ENCODE data around the gene SASH1.

SASH1 gene

DNA sequence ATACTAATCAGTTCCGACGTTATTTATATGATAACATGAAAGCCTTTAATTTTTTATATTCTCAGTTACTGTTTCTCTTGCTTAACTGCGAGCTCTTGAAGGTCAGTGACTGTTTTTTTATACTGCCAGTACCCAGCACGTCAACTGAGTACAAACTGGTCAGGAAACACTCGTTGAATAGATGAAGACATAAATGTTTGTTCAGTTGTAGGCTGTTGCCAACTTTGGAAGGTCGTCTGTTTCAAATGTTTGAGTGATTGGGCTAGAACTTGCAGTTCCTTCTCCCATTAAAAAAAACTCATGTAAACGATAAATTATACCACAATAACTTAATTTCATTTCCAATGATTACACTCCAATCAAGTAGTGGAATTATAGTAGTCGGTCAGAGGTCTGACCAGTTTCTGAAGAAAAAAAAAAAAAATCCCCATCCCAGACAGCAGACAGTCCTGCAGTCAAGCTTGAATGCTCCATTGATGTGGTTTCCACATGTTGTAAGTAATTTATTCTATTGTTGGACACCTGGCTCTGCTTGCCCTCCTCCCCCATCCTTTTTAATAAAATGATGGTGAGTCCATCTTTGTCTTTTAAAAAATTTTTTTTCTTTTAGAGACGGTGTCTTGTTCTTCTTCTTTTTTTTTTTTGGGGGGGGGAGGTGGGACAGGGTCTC lies 81.1 kb downstream of the SASH1 start:
- no peaks in the 10 kb centered on the region for H3K27me3 ChIP-seq (ENCODE audit: low read depth, low read length)
- peaks cover 0 to 4% of the 10 kb centered on the region in 2 donors for H3K4me1 ChIP-seq (ENCODE audit: control insufficient read depth in 1 of 2, insufficient read depth in 2 of 2, low read length in 2 of 2)
- H3K27ac ChIP-seq (ENCODE audit: low read length) = no peak overlapping the region
- H3K36me3 ChIP-seq (ENCODE audit: control insufficient read depth in 1 of 2, insufficient read depth in 2 of 2, low read length in 2 of 2) = no peaks in the 10 kb centered on the region
- H3K4me3 ChIP-seq (ENCODE audit: low read depth in 1 of 2, low read length in 2 of 2) = no peak overlapping the region
- no peaks in the 10 kb centered on the region for H3K9me3 ChIP-seq (ENCODE audit: control insufficient read depth in 1 of 2, low read length in 2 of 2)

DNA sequence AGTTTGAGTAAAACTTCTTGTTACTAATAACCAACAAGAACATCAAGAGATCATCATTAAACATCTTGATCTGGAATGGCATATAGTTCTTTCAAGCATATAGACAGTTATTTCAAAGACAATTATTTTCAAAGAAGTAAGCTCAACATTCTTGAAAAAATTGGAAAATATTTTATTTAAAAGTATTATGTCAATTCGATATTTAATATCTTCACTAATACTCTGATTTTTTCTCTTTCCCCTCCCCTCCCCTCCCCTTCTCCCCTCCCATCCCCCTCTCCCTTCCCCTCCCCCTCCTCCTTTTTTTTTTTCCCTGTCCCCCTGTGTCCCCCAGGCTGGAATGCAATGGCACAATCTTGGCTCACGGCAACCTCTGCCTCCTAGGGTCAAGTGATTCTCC lies 82.8 kb downstream of the SASH1 start:
- Histone ChIP-seq H3K27me3 (ENCODE audit: low read depth, low read length) (no peaks in the 10 kb centered on the region), H3K36me3 (ENCODE audit: control insufficient read depth in 1 of 2, insufficient read depth in 2 of 2, low read length in 2 of 2) (no peaks in the 10 kb centered on the region), H3K27ac (ENCODE audit: low read length) (no peak overlapping the region), H3K4me1 (ENCODE audit: control insufficient read depth in 1 of 2, insufficient read depth in 2 of 2, low read length in 2 of 2) (peaks cover 0 to 4% of the 10 kb centered on the region in 2 donors), H3K9me3 (ENCODE audit: control insufficient read depth in 1 of 2, low read length in 2 of 2) (no peaks in the 10 kb centered on the region), H3K4me3 (ENCODE audit: low read depth in 1 of 2, low read length in 2 of 2) (no peak overlapping the region)

DNA sequence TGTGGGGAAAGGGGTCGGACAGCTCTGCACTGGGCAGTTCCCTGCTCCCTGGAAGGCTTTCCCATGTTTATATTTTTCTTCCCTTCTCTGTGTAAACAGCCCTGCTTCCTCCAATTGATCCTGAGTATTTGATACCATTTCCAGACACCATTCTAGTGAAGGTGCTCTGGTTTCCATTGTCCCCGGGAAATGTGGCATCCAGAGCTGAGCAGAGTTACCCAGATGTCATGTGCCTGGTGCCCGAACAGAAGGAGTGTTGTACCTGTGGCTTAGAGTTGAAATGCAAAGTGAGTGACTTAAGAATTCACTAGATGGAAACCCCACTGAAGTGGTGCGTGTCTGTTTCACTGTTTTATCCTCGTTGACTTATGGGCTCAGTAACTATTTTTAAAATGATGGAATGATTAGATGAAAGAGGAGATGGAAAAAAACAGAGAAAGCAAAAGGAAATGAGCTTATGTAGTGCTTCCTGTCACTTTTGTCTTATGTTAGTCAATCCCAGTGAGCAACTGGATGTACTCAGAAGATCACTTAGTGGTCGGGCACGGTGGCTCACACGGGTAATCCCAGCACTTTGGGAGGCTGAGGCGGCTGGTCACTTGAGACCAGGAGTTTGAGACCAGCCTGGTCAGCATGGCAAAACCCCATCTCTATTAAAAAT lies 83.8 kb downstream of the SASH1 start:
- peaks cover 0 to 4% of the 10 kb centered on the region in 2 donors for H3K4me1 ChIP-seq (ENCODE audit: control insufficient read depth in 1 of 2, insufficient read depth in 2 of 2, low read length in 2 of 2)
- H3K27me3 ChIP-seq (ENCODE audit: low read depth, low read length) = no peaks in the 10 kb centered on the region
- no peak overlapping the region for H3K27ac ChIP-seq (ENCODE audit: low read length)
- H3K4me3 ChIP-seq (ENCODE audit: low read depth in 1 of 2, low read length in 2 of 2) = no peak overlapping the region
- no peaks in the 10 kb centered on the region for H3K36me3 ChIP-seq (ENCODE audit: control insufficient read depth in 1 of 2, insufficient read depth in 2 of 2, low read length in 2 of 2)
- no peaks in the 10 kb centered on the region for H3K9me3 ChIP-seq (ENCODE audit: control insufficient read depth in 1 of 2, low read length in 2 of 2)

DNA sequence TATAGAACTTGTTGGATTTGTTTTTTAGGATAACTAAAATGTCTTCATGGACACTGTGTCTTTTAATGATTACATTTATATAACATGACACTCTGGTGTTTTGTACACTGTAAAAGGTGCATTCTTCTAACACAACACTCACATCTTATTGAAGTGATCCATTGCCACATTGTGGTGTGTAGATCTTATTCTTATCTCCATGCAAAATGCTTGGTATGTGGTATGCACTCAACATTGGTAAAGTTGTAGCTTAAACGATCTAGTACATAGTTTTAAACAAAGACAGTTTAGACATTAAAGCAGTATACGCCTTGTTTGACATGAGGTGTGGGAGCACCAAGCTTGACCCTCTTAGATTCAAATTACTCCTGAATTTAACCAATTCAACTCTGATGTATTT lies 84.7 kb downstream of the SASH1 start:
- Histone ChIP-seq H3K4me3 (ENCODE audit: low read depth in 1 of 2, low read length in 2 of 2) (no peak overlapping the region), H3K36me3 (ENCODE audit: control insufficient read depth in 1 of 2, insufficient read depth in 2 of 2, low read length in 2 of 2) (no peaks in the 10 kb centered on the region), H3K27ac (ENCODE audit: low read length) (no peak overlapping the region), H3K9me3 (ENCODE audit: control insufficient read depth in 1 of 2, low read length in 2 of 2) (no peaks in the 10 kb centered on the region), H3K4me1 (ENCODE audit: control insufficient read depth in 1 of 2, insufficient read depth in 2 of 2, low read length in 2 of 2) (peaks cover 0 to 8% of the 10 kb centered on the region in 2 donors), H3K27me3 (ENCODE audit: low read depth, low read length) (no peaks in the 10 kb centered on the region)

DNA sequence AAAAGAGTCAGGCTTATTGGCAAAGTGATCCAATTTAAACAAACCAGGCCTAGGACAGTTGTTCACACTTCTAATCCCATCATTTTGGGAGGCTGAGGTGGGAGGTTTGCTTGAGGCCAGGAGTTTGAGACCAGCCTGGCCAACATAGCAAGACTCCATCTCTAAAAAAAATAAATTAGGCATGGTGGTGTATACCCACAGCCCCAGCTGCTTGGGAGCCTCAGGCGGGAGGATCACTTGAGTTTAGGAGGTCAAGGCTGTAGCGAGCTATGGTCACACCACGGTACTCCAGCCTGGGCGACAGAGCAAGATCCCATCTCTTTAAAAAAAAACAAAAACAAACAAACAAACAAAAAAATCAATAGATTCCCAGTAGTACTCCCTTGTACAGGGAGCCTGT lies 86.8 kb downstream of the SASH1 start:
- Histone ChIP-seq H3K4me1 (ENCODE audit: control insufficient read depth in 1 of 2, insufficient read depth in 2 of 2, low read length in 2 of 2) (peaks cover 0 to 9% of the 10 kb centered on the region in 2 donors), H3K9me3 (ENCODE audit: control insufficient read depth in 1 of 2, low read length in 2 of 2) (no peaks in the 10 kb centered on the region), H3K36me3 (ENCODE audit: control insufficient read depth in 1 of 2, insufficient read depth in 2 of 2, low read length in 2 of 2) (no peaks in the 10 kb centered on the region), H3K4me3 (ENCODE audit: low read depth in 1 of 2, low read length in 2 of 2) (no peak overlapping the region), H3K27ac (ENCODE audit: low read length) (no peak overlapping the region), H3K27me3 (ENCODE audit: low read depth, low read length) (no peaks in the 10 kb centered on the region)

DNA sequence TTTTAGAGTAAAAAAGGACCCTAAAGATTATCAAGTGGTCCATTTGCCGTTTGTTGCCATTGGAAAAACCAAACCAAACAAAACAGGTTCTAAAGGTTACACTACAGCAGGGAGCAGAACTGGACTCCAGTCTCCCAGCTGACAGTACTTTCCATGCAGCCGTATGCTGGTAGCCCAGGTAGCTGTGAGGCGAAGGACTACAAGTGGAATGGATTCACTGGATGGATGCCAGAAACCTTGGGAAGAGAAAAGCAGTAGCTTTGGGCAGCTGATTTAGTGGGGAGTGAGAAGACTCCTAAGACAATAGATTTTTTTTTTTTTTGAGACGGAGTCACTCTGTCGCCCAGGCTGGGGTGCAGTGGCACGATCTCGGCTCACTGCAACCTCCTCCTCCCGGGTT lies 88.3 kb downstream of the SASH1 start:
- Histone ChIP-seq H3K9me3 (ENCODE audit: control insufficient read depth in 1 of 2, low read length in 2 of 2) (no peaks in the 10 kb centered on the region), H3K4me1 (ENCODE audit: control insufficient read depth in 1 of 2, insufficient read depth in 2 of 2, low read length in 2 of 2) (peaks cover 0 to 9% of the 10 kb centered on the region in 2 donors), H3K27ac (ENCODE audit: low read length) (no peak overlapping the region), H3K4me3 (ENCODE audit: low read depth in 1 of 2, low read length in 2 of 2) (no peak overlapping the region), H3K27me3 (ENCODE audit: low read depth, low read length) (no peaks in the 10 kb centered on the region), H3K36me3 (ENCODE audit: control insufficient read depth in 1 of 2, insufficient read depth in 2 of 2, low read length in 2 of 2) (no peaks in the 10 kb centered on the region)

DNA sequence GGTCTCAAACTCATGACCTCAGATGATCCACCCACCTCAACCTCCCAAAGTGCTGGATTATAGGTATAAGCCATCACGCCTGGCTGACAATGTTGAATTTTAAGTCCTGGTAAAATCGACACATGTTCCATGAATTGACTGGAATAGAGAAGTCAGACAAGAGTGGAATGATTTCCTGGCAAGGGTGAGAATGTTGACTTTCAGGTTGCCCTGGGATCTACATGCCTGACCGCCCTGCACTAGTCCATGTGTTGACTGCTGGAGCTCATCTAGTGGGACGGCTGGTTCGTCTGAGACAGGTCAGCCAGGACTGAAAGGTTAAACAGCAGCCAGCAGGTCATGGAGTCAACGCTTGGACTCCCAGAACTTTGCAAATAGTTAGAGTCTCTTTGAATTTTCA lies 88.8 kb downstream of the SASH1 start:
- Histone ChIP-seq H3K27ac (ENCODE audit: low read length) (no peak overlapping the region), H3K27me3 (ENCODE audit: low read depth, low read length) (no peaks in the 10 kb centered on the region), H3K4me1 (ENCODE audit: control insufficient read depth in 1 of 2, insufficient read depth in 2 of 2, low read length in 2 of 2) (peaks cover 0 to 9% of the 10 kb centered on the region in 2 donors), H3K36me3 (ENCODE audit: control insufficient read depth in 1 of 2, insufficient read depth in 2 of 2, low read length in 2 of 2) (no peaks in the 10 kb centered on the region), H3K4me3 (ENCODE audit: low read depth in 1 of 2, low read length in 2 of 2) (no peak overlapping the region), H3K9me3 (ENCODE audit: control insufficient read depth in 1 of 2, low read length in 2 of 2) (no peaks in the 10 kb centered on the region)

DNA sequence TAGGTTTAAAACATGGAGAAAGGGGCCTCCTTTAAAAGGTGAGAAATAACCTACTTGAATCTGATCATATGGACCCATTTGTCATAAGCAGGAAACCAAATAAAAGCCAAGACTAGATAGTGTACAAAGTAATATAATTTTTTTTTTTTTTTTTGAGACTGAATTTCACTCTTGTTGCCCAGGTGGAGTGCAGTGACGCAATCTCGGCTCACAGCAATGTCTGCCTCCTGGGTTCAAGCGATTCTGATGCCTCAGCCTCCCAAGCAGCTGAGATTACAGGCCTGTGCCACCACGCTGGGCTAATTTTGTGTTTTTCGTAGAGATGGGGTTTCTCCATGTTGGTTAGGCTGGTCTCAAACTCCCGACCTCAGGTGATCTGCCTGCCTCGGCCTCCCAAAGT lies 89.2 kb downstream of the SASH1 start:
- no peak overlapping the region for H3K27ac ChIP-seq (ENCODE audit: low read length)

DNA sequence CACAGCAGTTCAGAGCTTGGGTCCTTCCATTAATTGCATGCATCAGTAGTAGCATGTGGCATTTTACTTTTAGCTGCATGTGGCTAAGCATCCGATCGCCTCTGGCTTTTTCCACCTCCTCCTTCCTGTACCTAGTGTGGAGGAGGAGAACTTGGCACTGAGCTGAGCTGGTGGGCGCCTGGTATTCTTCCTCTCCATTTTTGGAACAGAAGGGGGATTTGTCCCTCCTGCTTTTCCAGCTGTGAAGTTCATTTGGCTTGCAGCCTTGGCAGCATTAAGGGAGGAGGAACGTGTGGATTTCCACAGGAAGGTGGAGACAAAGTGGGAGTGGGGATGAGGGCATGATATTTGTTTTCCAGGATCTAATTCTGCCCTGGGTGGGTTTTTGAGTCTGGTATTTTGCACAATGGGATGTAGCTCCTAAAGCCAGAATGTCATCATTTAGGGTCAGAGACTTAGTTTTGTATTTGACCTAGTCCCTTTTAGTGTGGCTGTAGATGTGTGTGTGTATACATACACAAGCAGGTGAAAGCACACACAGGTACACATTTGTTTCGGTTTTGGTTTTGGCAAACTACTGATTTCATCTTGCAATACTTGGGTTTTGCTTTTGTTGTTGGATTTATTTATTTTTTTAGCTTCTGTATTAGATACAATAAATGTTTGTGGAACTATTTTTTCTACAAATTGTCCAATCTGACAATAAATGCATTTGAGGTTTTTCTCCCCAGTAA lies 90.0 kb downstream of the SASH1 start:
- no peak overlapping the region for H3K27ac ChIP-seq (ENCODE audit: low read length)
- H3K27me3 ChIP-seq (ENCODE audit: low read depth, low read length) = no peaks in the 10 kb centered on the region
- no peaks in the 10 kb centered on the region for H3K36me3 ChIP-seq (ENCODE audit: control insufficient read depth in 1 of 2, insufficient read depth in 2 of 2, low read length in 2 of 2)
- no peaks in the 10 kb centered on the region for H3K9me3 ChIP-seq (ENCODE audit: control insufficient read depth in 1 of 2, low read length in 2 of 2)
- H3K4me3 ChIP-seq (ENCODE audit: low read depth in 1 of 2, low read length in 2 of 2) = no peak overlapping the region
- peaks cover 0 to 9% of the 10 kb centered on the region in 2 donors for H3K4me1 ChIP-seq (ENCODE audit: control insufficient read depth in 1 of 2, insufficient read depth in 2 of 2, low read length in 2 of 2)

More for the DNA sequence above, 89.2 kb downstream of the SASH1 start:
- H3K4me1 ChIP-seq (ENCODE audit: control insufficient read depth in 1 of 2, insufficient read depth in 2 of 2, low read length in 2 of 2) = peaks cover 0 to 9% of the 10 kb centered on the region in 2 donors
- H3K27me3 ChIP-seq (ENCODE audit: low read depth, low read length) = no peaks in the 10 kb centered on the region
- H3K36me3 ChIP-seq (ENCODE audit: control insufficient read depth in 1 of 2, insufficient read depth in 2 of 2, low read length in 2 of 2) = no peaks in the 10 kb centered on the region
- H3K9me3 ChIP-seq (ENCODE audit: control insufficient read depth in 1 of 2, low read length in 2 of 2) = no peaks in the 10 kb centered on the region
- no peak overlapping the region for H3K4me3 ChIP-seq (ENCODE audit: low read depth in 1 of 2, low read length in 2 of 2)

DNA sequence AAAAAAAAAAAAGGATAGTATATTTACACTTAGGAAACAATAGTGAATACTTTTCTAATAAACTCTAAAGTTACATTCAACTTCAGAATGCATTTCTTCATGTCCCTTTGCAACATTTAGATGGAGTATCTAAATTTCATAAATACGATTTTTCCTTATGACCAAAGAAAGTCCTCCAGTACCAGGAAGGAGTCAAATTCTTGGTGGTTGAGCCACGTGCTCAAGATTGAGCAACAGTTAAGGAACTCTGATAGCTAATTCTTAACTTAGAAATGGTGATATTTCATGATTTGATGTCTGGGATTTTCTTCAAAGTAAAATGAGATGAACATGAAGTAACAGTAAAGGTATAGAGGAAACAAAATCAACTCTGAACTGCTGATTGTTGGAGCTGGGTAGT lies 92.7 kb downstream of the SASH1 start:
- Histone ChIP-seq H3K4me1 (ENCODE audit: control insufficient read depth in 1 of 2, insufficient read depth in 2 of 2, low read length in 2 of 2) (peaks cover 0 to 9% of the 10 kb centered on the region in 2 donors), H3K27me3 (ENCODE audit: low read depth, low read length) (no peaks in the 10 kb centered on the region), H3K36me3 (ENCODE audit: control insufficient read depth in 1 of 2, insufficient read depth in 2 of 2, low read length in 2 of 2) (no peaks in the 10 kb centered on the region), H3K4me3 (ENCODE audit: low read depth in 1 of 2, low read length in 2 of 2) (no peak overlapping the region), H3K27ac (ENCODE audit: low read length) (no peak overlapping the region), H3K9me3 (ENCODE audit: control insufficient read depth in 1 of 2, low read length in 2 of 2) (no peaks in the 10 kb centered on the region)

DNA sequence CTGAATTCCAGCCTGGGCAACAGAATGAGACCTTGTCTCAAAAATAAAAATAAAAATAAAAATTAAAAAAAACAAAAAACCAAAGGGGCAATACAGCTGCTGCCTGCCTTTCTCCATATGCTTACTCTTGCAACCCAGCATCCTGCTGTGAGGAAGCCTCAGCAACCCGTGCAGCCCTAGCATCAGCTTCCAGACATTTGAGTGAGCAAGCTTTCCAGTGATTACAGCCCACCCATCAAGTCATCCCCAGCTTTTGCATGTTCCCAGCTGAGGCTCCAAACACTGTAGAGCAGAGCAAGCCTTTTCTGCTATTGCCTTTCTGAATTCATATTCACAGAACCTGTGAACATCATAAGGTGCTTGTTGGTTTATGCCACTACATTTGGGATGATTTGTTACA lies 93.8 kb downstream of the SASH1 start:
- Histone ChIP-seq H3K27ac (ENCODE audit: low read length) (no peak overlapping the region), H3K27me3 (ENCODE audit: low read depth, low read length) (no peaks in the 10 kb centered on the region), H3K9me3 (ENCODE audit: control insufficient read depth in 1 of 2, low read length in 2 of 2) (no peaks in the 10 kb centered on the region), H3K36me3 (ENCODE audit: control insufficient read depth in 1 of 2, insufficient read depth in 2 of 2, low read length in 2 of 2) (no peaks in the 10 kb centered on the region), H3K4me1 (ENCODE audit: control insufficient read depth in 1 of 2, insufficient read depth in 2 of 2, low read length in 2 of 2) (peaks cover 0 to 13% of the 10 kb centered on the region in 2 donors), H3K4me3 (ENCODE audit: low read depth in 1 of 2, low read length in 2 of 2) (no peak overlapping the region)
